ENCODE data around the gene TPH2. TPM values are rescaled to one million over a fixed set of nuclear protein-coding genes. Genes with fewer than 3 reads are reported as not detected.
A peak's percentile ranks its signal among the peaks of the same experiment; 100 is the strongest.

Gene TPH2
- total RNA-seq: not detected

DNA sequence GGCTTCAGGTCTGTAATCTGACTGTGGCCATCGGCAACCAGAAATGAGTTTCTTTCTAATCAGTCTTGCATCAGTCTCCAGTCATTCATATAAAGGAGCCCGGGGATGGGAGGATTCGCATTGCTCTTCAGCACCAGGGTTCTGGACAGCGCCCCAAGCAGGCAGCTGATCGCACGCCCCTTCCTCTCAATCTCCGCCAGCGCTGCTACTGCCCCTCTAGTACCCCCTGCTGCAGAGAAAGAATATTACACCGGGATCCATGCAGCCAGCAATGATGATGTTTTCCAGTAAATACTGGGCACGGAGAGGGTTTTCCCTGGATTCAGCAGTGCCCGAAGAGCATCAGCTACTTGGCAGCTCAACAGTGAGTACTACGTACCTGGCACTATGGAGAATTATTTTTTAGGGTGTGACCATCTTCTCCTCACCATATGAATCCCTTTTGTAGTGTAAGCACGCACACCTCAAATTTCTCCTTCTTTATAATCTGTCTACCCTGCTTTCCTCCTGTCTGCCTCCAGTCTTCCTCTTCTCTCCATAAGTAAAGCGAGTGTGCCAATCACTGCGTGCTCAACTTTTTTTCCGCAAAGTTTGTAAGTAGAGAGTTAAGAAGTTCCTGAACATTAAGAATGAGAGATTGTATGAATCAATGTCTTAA lies at the start of gene TPH2:
Gene TPH2 (plus strand): TSS at position 118 of the 658 bp plus-strand sequence. CDS start 142 bp downstream, at position 260.
- Histone ChIP-seq H3K27me3 (peaks cover 0 to 25% of the 10 kb centered on the region in 2 donors), H3K36me3 (no peaks in the 10 kb centered on the region), H3K27ac (no peak within 1 kb of the TSS), H3K4me1 (no peaks in the 10 kb centered on the region), H3K9me3 (no peaks in the 10 kb centered on the region), H3K4me3 (no peak within 1 kb of the TSS)
- TF ChIP-seq POLR2A (IDR thresholded peaks at IDR 0.05) (no peak), POLR2AphosphoS5 (IDR thresholded peaks at IDR 0.05) (no peak)
- TF ChIP-seq, protein P1, sequence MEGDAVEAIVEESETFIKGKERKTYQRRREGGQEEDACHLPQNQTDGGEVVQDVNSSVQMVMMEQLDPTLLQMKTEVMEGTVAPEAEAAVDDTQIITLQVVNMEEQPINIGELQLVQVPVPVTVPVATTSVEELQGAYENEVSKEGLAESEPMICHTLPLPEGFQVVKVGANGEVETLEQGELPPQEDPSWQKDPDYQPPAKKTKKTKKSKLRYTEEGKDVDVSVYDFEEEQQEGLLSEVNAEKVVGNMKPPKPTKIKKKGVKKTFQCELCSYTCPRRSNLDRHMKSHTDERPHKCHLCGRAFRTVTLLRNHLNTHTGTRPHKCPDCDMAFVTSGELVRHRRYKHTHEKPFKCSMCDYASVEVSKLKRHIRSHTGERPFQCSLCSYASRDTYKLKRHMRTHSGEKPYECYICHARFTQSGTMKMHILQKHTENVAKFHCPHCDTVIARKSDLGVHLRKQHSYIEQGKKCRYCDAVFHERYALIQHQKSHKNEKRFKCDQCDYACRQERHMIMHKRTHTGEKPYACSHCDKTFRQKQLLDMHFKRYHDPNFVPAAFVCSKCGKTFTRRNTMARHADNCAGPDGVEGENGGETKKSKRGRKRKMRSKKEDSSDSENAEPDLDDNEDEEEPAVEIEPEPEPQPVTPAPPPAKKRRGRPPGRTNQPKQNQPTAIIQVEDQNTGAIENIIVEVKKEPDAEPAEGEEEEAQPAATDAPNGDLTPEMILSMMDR (IDR thresholded peaks at IDR 0.05): peak in 1 of 3 donors; percentile 24
- intact Hi-C loops (cut with DNase I; ENCODE audit: low total_unique reads): no loop called here
- DNase-seq (ENCODE audit: low spot score in 2 of 2): no peak

GRCh38 chr12:71890475-71890874 lies 48.2 kb upstream of the TPH2 start:
- no peaks in the 10 kb centered on the region for H3K27me3 ChIP-seq
- no peaks in the 10 kb centered on the region for H3K36me3 ChIP-seq
- H3K9me3 ChIP-seq: no peaks in the 10 kb centered on the region
- intact Hi-C loops (cut with DNase I; ENCODE audit: low total_unique reads): no loop called here
- DNase-seq (ENCODE audit: low spot score in 2 of 2): no peak
- H3K4me1 ChIP-seq: no peaks in the 10 kb centered on the region
- TF ChIP-seq, protein P1 (IDR thresholded peaks at IDR 0.05): no peak
- TF ChIP-seq POLR2A (IDR thresholded peaks at IDR 0.05) (no peak), POLR2AphosphoS5 (IDR thresholded peaks at IDR 0.05) (no peak)
- H3K4me3 ChIP-seq: no peak overlapping the region
- H3K27ac ChIP-seq: no peak overlapping the region

- H3K9me3 ChIP-seq: no peaks in the 10 kb centered on the region
- no peak for DNase-seq (ENCODE audit: low spot score in 2 of 2)
- no peaks in the 10 kb centered on the region for H3K36me3 ChIP-seq
- no peak overlapping the region for H3K4me3 ChIP-seq
- no peaks in the 10 kb centered on the region for H3K4me1 ChIP-seq
- H3K27me3 ChIP-seq: no peaks in the 10 kb centered on the region
- intact Hi-C loops (cut with DNase I; ENCODE audit: low total_unique reads): no loop called here
- TF ChIP-seq, protein P1 (IDR thresholded peaks at IDR 0.05): no peak
- TF ChIP-seq POLR2A (IDR thresholded peaks at IDR 0.05) (no peak), POLR2AphosphoS5 (IDR thresholded peaks at IDR 0.05) (no peak)
- H3K27ac ChIP-seq: no peak overlapping the region
These were observed 46.6 kb upstream of the TPH2 start for GRCh38 chr12:71892059-71892458.

DNA sequence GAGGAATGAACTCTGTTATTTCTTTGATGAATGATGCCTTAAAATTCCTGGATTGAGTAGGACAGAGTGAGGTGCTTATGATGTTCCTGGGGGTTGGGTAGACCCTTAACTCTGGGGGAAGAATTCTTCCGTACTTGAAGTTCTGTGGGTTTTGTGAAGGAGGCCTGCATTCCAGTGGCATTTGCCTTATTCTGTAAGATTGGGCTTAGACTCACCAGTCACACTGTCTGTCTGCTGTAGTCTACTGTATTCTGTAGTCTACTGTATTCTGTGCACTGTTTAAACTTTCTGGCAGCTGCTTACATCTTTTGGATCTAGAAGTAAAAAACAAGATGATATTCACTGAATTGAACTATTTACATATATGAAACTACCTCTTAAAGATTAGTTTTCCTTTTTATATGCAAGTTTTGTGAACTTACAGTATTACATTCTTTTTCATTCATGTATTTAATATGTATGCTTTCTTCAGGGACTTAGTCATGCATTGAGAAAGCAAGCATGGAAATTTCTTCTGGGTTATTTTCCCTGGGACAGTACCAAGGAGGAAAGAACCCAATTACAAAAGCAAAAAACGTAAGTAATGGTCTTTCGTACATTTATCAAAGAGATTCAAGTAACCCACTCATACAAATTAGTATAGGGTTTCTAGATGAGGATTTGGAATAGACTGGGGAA lies 42.3 kb upstream of the TPH2 start:
- no peak for DNase-seq (ENCODE audit: low spot score in 2 of 2)
- TF ChIP-seq, protein P1 (IDR thresholded peaks at IDR 0.05): no peak
- no peak for TF ChIP-seq POLR2AphosphoS5 (IDR thresholded peaks at IDR 0.05)
- no peak for TF ChIP-seq POLR2A (IDR thresholded peaks at IDR 0.05)
- intact Hi-C loops (cut with DNase I; ENCODE audit: low total_unique reads): no loop called here

DNA sequence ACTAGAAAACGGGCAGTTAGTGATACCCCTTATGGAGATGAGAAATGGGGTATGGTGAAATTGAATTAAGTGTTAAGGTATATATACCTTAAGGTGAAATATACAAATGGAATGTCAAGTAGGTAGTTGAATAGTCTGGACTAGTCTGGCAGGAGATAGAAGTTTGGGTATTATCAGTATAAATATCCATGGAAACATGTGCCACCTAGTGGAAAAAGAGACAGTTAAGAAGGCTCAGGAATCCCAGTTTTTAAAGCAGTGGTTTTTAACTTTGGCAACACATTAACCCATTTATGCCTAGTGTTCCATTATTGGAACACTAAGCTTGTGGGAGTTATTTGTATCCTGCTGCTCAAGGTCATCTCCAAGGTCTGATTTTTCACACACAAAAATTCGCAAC lies 38.6 kb upstream of the TPH2 start:
- no peak overlapping the region for H3K4me3 ChIP-seq
- peaks cover 20% of the 10 kb centered on the region for H3K36me3 ChIP-seq
- TF ChIP-seq POLR2AphosphoS5 (IDR thresholded peaks at IDR 0.05) (no peak), POLR2A (IDR thresholded peaks at IDR 0.05) (no peak)
- TF ChIP-seq, protein P1 (IDR thresholded peaks at IDR 0.05): no peak
- no peak for DNase-seq (ENCODE audit: low spot score in 2 of 2)
- no peak overlapping the region for H3K27ac ChIP-seq
- no peaks in the 10 kb centered on the region for H3K9me3 ChIP-seq
- no peaks in the 10 kb centered on the region for H3K27me3 ChIP-seq
- H3K4me1 ChIP-seq: no peaks in the 10 kb centered on the region
- intact Hi-C loops (cut with DNase I; ENCODE audit: low total_unique reads): no loop called here

More for the DNA sequence above, 42.3 kb upstream of the TPH2 start:
- no peak overlapping the region for H3K27ac ChIP-seq
- no peaks in the 10 kb centered on the region for H3K4me1 ChIP-seq
- H3K27me3 ChIP-seq: no peaks in the 10 kb centered on the region
- no peaks in the 10 kb centered on the region for H3K9me3 ChIP-seq
- peaks cover 16% of the 10 kb centered on the region for H3K36me3 ChIP-seq
- H3K4me3 ChIP-seq: no peak overlapping the region
